ENCODE measurements around the gene AMPH.
"Not testable (repeated sequence)": the region's sequence is repeated elsewhere in the genome, so short reads cannot be mapped to it uniquely, and the experiment has no call there.

AMPH gene

DNA sequence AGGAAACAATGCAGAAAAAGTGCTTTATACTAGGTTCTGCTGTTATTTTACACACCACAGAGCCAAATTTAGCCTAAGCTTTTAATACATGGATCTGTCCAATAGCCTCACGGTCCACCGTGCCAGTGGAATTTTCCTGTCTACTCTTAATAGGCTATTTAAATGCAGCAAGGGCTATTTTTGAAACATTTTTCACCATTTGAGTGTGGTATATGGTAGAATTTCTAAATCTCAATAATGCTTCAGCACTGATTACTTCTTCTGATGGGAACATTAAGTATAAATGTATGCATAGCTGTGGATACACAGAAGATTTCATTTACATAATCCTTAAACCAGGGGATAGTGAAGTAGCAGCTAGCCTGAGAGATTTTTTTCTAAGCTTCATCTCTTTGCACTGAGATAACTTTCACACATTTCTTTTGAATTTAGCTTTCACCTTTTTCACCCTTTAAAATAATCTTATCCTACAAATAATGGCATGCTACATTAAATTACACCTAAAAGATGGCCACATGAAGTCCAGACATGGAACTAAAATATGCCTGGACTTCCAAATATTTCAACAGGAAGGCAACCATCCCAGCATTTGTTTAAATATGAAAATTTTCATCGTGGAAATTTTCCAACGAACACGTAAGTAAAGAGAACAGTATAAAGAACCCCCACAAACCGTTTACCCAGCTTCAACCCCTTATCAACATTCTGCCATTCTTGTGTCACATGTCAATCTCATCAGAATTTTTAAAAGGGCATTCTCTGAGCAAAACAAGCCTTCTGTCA is 45.4 kb downstream of the AMPH start:
- H3K4me1 ChIP-seq (ENCODE audit: control extremely low read depth in 1 of 4, control insufficient read depth in 4 of 4, insufficient read depth in 4 of 4, low read length in 3 of 4): no peaks in the 10 kb centered on the region
- H3K27me3 ChIP-seq (replicated peaks in 2 of 5; ENCODE audit: control insufficient read depth in 4 of 5, insufficient read depth in 5 of 5, low read length in 4 of 5): no peaks in the 10 kb centered on the region
- ChIA-PET CTCF (no interaction called here), POLR2A (no interaction called here)
- DNase-seq: no peak
- H3K9me3 ChIP-seq (ENCODE audit: control extremely low read depth in 1 of 5, control insufficient read depth in 4 of 5, insufficient read depth in 2 of 5, low read depth in 1 of 5, low read length in 4 of 5): no peaks in the 10 kb centered on the region
- H3K4me3 ChIP-seq (ENCODE audit: control insufficient read depth in 1 of 7, extremely low read depth in 1 of 7, insufficient read depth in 4 of 7, low read depth in 2 of 7, low read length in 6 of 7): no peak overlapping the region
- 93% methylated on average over 3 of the region's 6 CpGs for WGBS (ENCODE audit: insufficient coverage)
- no peak overlapping the region for H3K27ac ChIP-seq (ENCODE audit: insufficient read depth in 1 of 2, low read depth in 1 of 2, low read length in 2 of 2, poor library complexity in 1 of 2, severe bottlenecking in 2 of 2)
- no peaks in the 10 kb centered on the region for H3K36me3 ChIP-seq (ENCODE audit: control insufficient read depth in 4 of 4, insufficient read depth in 4 of 4, low read length in 3 of 4)

DNA sequence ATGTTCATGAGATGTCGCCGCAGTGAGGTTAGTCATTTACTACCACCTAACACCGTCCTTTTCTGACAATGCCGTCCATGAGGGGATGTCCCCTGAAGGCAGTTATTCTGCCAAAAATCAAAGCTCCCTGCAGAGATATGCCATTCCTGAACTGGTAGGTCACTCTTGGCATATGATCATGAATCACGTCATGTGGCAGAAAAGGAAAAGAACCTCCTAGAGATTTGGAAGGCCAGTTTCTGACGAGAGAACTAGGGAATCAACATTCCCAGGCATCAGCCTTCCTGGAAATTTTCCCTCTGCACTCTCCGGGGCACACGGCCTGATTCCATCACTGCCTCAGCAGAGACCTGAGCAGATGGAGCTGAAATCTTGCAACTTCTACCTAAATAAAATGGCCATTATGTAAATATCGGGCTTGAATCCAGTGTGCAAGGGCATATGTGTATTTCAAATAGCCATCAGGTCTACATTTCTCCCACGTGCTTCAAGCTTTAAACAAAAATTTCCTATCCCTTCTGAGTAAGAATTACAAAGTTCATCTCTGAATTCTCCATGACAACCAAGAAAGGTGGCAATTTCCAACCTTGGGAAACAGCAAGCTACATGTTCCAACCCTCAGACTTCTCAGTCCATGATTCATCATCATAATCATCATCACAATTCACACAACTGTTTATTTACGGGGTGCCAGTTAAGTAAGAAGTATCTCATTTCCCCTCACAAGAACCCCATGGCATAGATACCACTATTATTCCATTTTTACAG is 46.5 kb downstream of the AMPH start:
- no peak for DNase-seq
- H3K27ac ChIP-seq (ENCODE audit: insufficient read depth in 1 of 2, low read depth in 1 of 2, low read length in 2 of 2, poor library complexity in 1 of 2, severe bottlenecking in 2 of 2): no peak overlapping the region
- H3K4me1 ChIP-seq (ENCODE audit: control extremely low read depth in 1 of 4, control insufficient read depth in 4 of 4, insufficient read depth in 4 of 4, low read length in 3 of 4): no peaks in the 10 kb centered on the region
- ChIA-PET POLR2A (no interaction called here), CTCF (no interaction called here)
- H3K27me3 ChIP-seq (replicated peaks in 2 of 5; ENCODE audit: control insufficient read depth in 4 of 5, insufficient read depth in 5 of 5, low read length in 4 of 5): no peaks in the 10 kb centered on the region
- no peak overlapping the region for H3K4me3 ChIP-seq (ENCODE audit: control insufficient read depth in 1 of 7, extremely low read depth in 1 of 7, insufficient read depth in 4 of 7, low read depth in 2 of 7, low read length in 6 of 7)
- no peaks in the 10 kb centered on the region for H3K36me3 ChIP-seq (ENCODE audit: control insufficient read depth in 4 of 4, insufficient read depth in 4 of 4, low read length in 3 of 4)
- 98% methylated on average over 11 of the region's 11 CpGs for WGBS (ENCODE audit: insufficient coverage)
- H3K9me3 ChIP-seq (ENCODE audit: control extremely low read depth in 1 of 5, control insufficient read depth in 4 of 5, insufficient read depth in 2 of 5, low read depth in 1 of 5, low read length in 4 of 5): no peaks in the 10 kb centered on the region

DNA sequence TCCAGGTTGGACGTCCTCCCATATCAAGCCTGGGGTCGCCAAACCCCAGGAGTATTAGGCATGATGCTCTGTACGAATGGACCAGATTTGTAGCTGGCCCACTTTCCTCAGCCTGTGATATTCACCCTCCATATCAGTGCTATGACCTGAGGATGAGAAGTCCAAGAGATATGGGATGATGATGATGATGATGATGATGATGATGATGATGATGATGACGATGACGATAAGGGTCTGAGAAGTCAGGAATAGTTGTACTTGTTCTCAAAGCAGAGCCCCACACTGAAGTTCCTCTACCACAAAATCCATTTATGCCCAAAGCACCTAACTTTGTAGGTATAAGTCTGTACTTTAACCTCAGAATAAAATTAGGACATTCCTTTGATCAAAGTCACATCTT is 50.7 kb downstream of the AMPH start:
- no peak for DNase-seq
- H3K27ac ChIP-seq (ENCODE audit: insufficient read depth in 1 of 2, low read depth in 1 of 2, low read length in 2 of 2, poor library complexity in 1 of 2, severe bottlenecking in 2 of 2): no peak overlapping the region
- H3K4me3 ChIP-seq (ENCODE audit: control insufficient read depth in 1 of 7, extremely low read depth in 1 of 7, insufficient read depth in 4 of 7, low read depth in 2 of 7, low read length in 6 of 7): no peak overlapping the region
- CTCF ChIA-PET: no interaction called here
- no peaks in the 10 kb centered on the region for H3K27me3 ChIP-seq (replicated peaks in 2 of 5; ENCODE audit: control insufficient read depth in 4 of 5, insufficient read depth in 5 of 5, low read length in 4 of 5)
- no CpG with 5 or more reads among the region's 5 CpGs for WGBS (ENCODE audit: insufficient coverage)
- H3K9me3 ChIP-seq (ENCODE audit: control extremely low read depth in 1 of 5, control insufficient read depth in 4 of 5, insufficient read depth in 2 of 5, low read depth in 1 of 5, low read length in 4 of 5): peaks cover 0 to 3% (median 0%) of the 10 kb centered on the region in 5 experiments
- POLR2A ChIA-PET: no interaction called here
- H3K4me1 ChIP-seq (ENCODE audit: control extremely low read depth in 1 of 4, control insufficient read depth in 4 of 4, insufficient read depth in 4 of 4, low read length in 3 of 4): no peaks in the 10 kb centered on the region
- H3K36me3 ChIP-seq (ENCODE audit: control insufficient read depth in 4 of 4, insufficient read depth in 4 of 4, low read length in 3 of 4): no peaks in the 10 kb centered on the region

DNA sequence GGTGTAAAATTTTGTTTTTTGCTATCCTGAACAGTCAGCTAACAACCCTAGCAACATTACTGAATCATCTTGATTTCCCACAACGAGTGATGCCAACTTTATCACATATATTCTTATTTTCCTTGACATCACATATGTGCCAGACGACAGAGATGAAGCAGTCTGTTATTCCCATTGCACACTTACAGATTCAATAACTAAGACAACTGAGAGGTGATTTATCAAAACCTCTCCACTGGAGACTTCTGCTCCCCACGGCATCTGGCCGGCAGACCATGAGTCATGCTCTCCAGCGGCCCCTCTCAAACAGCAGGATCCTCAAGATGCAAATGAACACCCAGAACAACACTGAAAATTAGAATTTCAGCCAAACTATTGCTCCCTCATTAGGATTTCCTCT is 57.1 kb downstream of the AMPH start:
- H3K4me3 ChIP-seq (ENCODE audit: control insufficient read depth in 1 of 7, extremely low read depth in 1 of 7, insufficient read depth in 4 of 7, low read depth in 2 of 7, low read length in 6 of 7): no peak overlapping the region
- 76% methylated on average over 5 of the region's 5 CpGs for WGBS (ENCODE audit: insufficient coverage)
- no peak for DNase-seq
- peaks cover 0 to 3% (median 0%) of the 10 kb centered on the region in 5 experiments for H3K9me3 ChIP-seq (ENCODE audit: control extremely low read depth in 1 of 5, control insufficient read depth in 4 of 5, insufficient read depth in 2 of 5, low read depth in 1 of 5, low read length in 4 of 5)
- ChIA-PET CTCF (no interaction called here), POLR2A (no interaction called here)
- no peak overlapping the region for H3K27ac ChIP-seq (ENCODE audit: insufficient read depth in 1 of 2, low read depth in 1 of 2, low read length in 2 of 2, poor library complexity in 1 of 2, severe bottlenecking in 2 of 2)
- H3K4me1 ChIP-seq (ENCODE audit: control extremely low read depth in 1 of 4, control insufficient read depth in 4 of 4, insufficient read depth in 4 of 4, low read length in 3 of 4): no peaks in the 10 kb centered on the region
- H3K36me3 ChIP-seq (ENCODE audit: control insufficient read depth in 4 of 4, insufficient read depth in 4 of 4, low read length in 3 of 4): no peaks in the 10 kb centered on the region
- no peaks in the 10 kb centered on the region for H3K27me3 ChIP-seq (replicated peaks in 2 of 5; ENCODE audit: control insufficient read depth in 4 of 5, insufficient read depth in 5 of 5, low read length in 4 of 5)

DNA sequence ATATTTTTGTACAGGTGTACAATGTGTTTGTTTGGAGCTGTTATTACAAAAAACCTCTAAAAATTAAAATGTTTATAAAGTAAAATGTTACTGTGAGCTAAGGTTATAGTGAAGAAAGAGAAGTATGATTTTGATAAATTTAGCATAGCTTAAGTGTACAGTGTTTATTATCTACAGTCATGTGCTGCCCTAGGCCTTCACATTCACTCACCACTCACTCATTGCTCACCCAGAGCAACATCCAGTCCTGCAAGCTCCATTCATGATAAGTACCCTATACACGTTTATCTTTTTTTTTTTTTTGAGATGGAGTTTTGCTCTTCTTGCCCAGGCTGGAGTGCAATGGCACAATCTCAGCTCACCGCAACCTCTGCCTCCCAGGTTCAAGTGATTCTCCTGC is 59.6 kb downstream of the AMPH start:
- H3K36me3 ChIP-seq (ENCODE audit: control insufficient read depth in 4 of 4, insufficient read depth in 4 of 4, low read length in 3 of 4); CTCF ChIA-PET; H3K4me3 ChIP-seq (ENCODE audit: control insufficient read depth in 1 of 7, extremely low read depth in 1 of 7, insufficient read depth in 4 of 7, low read depth in 2 of 7, low read length in 6 of 7); DNase-seq; H3K9me3 ChIP-seq (ENCODE audit: control extremely low read depth in 1 of 5, control insufficient read depth in 4 of 5, insufficient read depth in 2 of 5, low read depth in 1 of 5, low read length in 4 of 5); H3K27me3 ChIP-seq (replicated peaks in 2 of 5; ENCODE audit: control insufficient read depth in 4 of 5, insufficient read depth in 5 of 5, low read length in 4 of 5); H3K27ac ChIP-seq (ENCODE audit: insufficient read depth in 1 of 2, low read depth in 1 of 2, low read length in 2 of 2, poor library complexity in 1 of 2, severe bottlenecking in 2 of 2); POLR2A ChIA-PET; H3K4me1 ChIP-seq (ENCODE audit: control extremely low read depth in 1 of 4, control insufficient read depth in 4 of 4, insufficient read depth in 4 of 4, low read length in 3 of 4): not testable (repeated sequence)
- no CpG with 5 or more reads among the region's 2 CpGs for WGBS (ENCODE audit: insufficient coverage)

DNA sequence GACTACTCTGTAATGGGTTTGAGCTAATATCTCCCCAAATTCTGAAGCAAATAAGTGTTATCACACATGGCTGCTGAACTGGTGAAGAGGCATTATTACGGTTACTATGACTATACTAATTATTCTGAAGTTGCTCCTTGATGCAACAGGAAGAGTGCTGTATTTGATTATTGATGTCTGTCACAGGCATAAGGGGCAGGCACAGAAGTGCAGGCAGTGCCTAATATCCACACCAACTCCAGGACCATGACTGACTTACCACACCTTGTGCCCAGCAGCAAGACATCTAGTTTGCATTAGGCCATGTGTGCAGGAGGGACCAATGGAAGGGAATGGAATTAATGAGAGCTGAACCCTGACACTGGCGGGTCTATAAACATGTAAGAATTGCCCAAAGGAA is 62.7 kb downstream of the AMPH start:
- H3K9me3 ChIP-seq (ENCODE audit: control extremely low read depth in 1 of 5, control insufficient read depth in 4 of 5, insufficient read depth in 2 of 5, low read depth in 1 of 5, low read length in 4 of 5): peaks cover 0 to 2% (median 0%) of the 10 kb centered on the region in 5 experiments
- H3K4me3 ChIP-seq (ENCODE audit: control insufficient read depth in 1 of 7, extremely low read depth in 1 of 7, insufficient read depth in 4 of 7, low read depth in 2 of 7, low read length in 6 of 7): no peak overlapping the region
- peaks cover 0 to 3% (median 0%) of the 10 kb centered on the region in 5 experiments for H3K27me3 ChIP-seq (replicated peaks in 2 of 5; ENCODE audit: control insufficient read depth in 4 of 5, insufficient read depth in 5 of 5, low read length in 4 of 5)
- H3K36me3 ChIP-seq (ENCODE audit: control insufficient read depth in 4 of 4, insufficient read depth in 4 of 4, low read length in 3 of 4): no peaks in the 10 kb centered on the region
- no peaks in the 10 kb centered on the region for H3K4me1 ChIP-seq (ENCODE audit: control extremely low read depth in 1 of 4, control insufficient read depth in 4 of 4, insufficient read depth in 4 of 4, low read length in 3 of 4)
- no CpG with 5 or more reads among the region's 2 CpGs for WGBS (ENCODE audit: insufficient coverage)
- ChIA-PET POLR2A (no interaction called here), CTCF (no interaction called here)
- no peak overlapping the region for H3K27ac ChIP-seq (ENCODE audit: insufficient read depth in 1 of 2, low read depth in 1 of 2, low read length in 2 of 2, poor library complexity in 1 of 2, severe bottlenecking in 2 of 2)
- no peak for DNase-seq

DNA sequence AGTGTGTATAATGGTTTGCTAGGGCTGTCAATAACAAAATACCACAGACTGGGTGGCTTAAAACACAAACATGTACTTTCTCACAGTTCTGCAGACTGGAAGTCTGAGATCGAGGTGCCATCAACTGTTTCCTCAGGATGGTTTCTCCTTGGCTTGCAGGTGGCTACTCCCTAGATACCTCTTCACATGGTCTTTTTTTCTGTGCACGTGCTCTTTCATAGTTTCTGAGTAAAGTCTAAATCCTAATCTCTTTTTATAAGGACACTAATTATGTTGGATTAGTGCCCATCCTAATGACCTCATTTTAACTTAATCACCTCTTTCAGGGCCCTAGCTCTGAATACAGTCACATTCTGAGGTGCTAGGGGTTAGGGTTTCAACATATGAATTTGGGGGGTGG is 65.9 kb downstream of the AMPH start:
- Histone ChIP-seq H3K27ac (ENCODE audit: insufficient read depth in 1 of 2, low read depth in 1 of 2, low read length in 2 of 2, poor library complexity in 1 of 2, severe bottlenecking in 2 of 2) (no peak overlapping the region), H3K9me3 (ENCODE audit: control extremely low read depth in 1 of 5, control insufficient read depth in 4 of 5, insufficient read depth in 2 of 5, low read depth in 1 of 5, low read length in 4 of 5) (peaks cover 0 to 2% (median 0%) of the 10 kb centered on the region in 5 experiments), H3K27me3 (replicated peaks in 2 of 5; ENCODE audit: control insufficient read depth in 4 of 5, insufficient read depth in 5 of 5, low read length in 4 of 5) (peaks cover 0 to 3% (median 0%) of the 10 kb centered on the region in 5 experiments), H3K4me3 (ENCODE audit: control insufficient read depth in 1 of 7, extremely low read depth in 1 of 7, insufficient read depth in 4 of 7, low read depth in 2 of 7, low read length in 6 of 7) (no peak overlapping the region), H3K36me3 (ENCODE audit: control insufficient read depth in 4 of 4, insufficient read depth in 4 of 4, low read length in 3 of 4) (no peaks in the 10 kb centered on the region), H3K4me1 (ENCODE audit: control extremely low read depth in 1 of 4, control insufficient read depth in 4 of 4, insufficient read depth in 4 of 4, low read length in 3 of 4) (no peaks in the 10 kb centered on the region)
- ChIA-PET CTCF (no interaction called here), POLR2A (no interaction called here)
- DNase-seq: no peak
- 100% methylated on average over 1 of the region's 2 CpGs for WGBS (ENCODE audit: insufficient coverage)

Measured in common myeloid progenitor, CD34-positive (primary cell).